ENCODE data around the gene TNS4.

DNA sequence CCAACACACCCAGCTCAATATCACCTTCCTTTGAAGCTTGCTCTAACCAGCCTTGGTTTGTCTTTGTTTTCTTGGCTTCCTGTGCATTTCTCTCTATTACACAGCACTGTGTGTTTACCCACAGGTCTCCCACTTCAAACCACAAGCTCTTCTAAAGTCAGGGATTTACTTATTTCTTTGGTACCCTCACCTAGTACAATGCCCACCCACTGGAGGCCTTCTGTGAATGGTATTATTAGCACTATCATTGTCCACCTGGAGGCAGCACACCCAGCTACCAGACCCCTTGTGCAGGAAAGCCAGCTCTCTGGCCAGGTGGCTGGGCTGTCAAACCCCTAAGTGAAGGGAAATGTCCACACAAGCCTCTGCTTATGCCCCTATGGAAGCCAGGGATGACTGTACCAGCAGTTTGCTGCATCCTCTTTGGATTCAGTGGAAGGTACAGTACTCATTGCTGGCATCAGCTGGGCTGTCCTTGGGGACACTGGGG lies 74.4 kb downstream of the TNS4 start:
- TF ChIP-seq POLR2A (IDR thresholded peaks at IDR 0.05; ENCODE audit: low read length) (no peak), BHLHE40 (IDR thresholded peaks at IDR 0.05; ENCODE audit: low read depth, low read length) (no peak), MAFK (IDR thresholded peaks at IDR 0.05; ENCODE audit: partially characterized antibody) (no peak)
- TF ChIP-seq, protein P1, sequence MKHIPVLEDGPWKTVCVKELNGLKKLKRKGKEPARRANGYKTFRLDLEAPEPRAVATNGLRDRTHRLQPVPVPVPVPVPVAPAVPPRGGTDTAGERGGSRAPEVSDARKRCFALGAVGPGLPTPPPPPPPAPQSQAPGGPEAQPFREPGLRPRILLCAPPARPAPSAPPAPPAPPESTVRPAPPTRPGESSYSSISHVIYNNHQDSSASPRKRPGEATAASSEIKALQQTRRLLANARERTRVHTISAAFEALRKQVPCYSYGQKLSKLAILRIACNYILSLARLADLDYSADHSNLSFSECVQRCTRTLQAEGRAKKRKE (CRISPR knock-in tag; IDR thresholded peaks at IDR 0.05; ENCODE audit: low read depth), result no peak
- TF ChIP-seq, protein P2, sequence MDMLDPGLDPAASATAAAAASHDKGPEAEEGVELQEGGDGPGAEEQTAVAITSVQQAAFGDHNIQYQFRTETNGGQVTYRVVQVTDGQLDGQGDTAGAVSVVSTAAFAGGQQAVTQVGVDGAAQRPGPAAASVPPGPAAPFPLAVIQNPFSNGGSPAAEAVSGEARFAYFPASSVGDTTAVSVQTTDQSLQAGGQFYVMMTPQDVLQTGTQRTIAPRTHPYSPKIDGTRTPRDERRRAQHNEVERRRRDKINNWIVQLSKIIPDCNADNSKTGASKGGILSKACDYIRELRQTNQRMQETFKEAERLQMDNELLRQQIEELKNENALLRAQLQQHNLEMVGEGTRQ (IDR thresholded peaks at IDR 0.05), result no peak
- TF ChIP-seq, protein P3, sequence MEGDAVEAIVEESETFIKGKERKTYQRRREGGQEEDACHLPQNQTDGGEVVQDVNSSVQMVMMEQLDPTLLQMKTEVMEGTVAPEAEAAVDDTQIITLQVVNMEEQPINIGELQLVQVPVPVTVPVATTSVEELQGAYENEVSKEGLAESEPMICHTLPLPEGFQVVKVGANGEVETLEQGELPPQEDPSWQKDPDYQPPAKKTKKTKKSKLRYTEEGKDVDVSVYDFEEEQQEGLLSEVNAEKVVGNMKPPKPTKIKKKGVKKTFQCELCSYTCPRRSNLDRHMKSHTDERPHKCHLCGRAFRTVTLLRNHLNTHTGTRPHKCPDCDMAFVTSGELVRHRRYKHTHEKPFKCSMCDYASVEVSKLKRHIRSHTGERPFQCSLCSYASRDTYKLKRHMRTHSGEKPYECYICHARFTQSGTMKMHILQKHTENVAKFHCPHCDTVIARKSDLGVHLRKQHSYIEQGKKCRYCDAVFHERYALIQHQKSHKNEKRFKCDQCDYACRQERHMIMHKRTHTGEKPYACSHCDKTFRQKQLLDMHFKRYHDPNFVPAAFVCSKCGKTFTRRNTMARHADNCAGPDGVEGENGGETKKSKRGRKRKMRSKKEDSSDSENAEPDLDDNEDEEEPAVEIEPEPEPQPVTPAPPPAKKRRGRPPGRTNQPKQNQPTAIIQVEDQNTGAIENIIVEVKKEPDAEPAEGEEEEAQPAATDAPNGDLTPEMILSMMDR (IDR thresholded peaks at IDR 0.05), result no peak
